22Rv1 (cell line): ENCODE results near the gene AXIN1.

Experiments
- H3K27ac ChIP-seq: fragments of 450-650 bp; 2 replicates; pipeline ENCODE4 v1.5.1; 2017
- CTCF ChIP-seq: fragments of 450-650 bp; IDR thresholded peaks from 2 replicates; pipeline ENCODE4 v1.5.1; 2017; ENCODE audit warnings: mild to moderate bottlenecking
- ZFX ChIP-seq: fragments of 450-650 bp; IDR thresholded peaks from 2 replicates; pipeline ENCODE4 v1.6.1; 2017; ENCODE audit warnings: antibody characterized with exemption, borderline replicate concordance

Gene AXIN1

GRCh38 chr16:379183-379960 is 26.8 kb upstream of the AXIN1 start:
- peak overlapping the region; percentile 96 for H3K27ac ChIP-seq
- TF ChIP-seq CTCF (no peak), ZFX (no peak)

- TF ChIP-seq ZFX, result no peak
- no peak for TF ChIP-seq CTCF
- peak overlapping the region; percentile 96 for H3K27ac ChIP-seq
Observed at GRCh38 chr16:378821-379182, 26.3 kb upstream of the AXIN1 start.

DNA sequence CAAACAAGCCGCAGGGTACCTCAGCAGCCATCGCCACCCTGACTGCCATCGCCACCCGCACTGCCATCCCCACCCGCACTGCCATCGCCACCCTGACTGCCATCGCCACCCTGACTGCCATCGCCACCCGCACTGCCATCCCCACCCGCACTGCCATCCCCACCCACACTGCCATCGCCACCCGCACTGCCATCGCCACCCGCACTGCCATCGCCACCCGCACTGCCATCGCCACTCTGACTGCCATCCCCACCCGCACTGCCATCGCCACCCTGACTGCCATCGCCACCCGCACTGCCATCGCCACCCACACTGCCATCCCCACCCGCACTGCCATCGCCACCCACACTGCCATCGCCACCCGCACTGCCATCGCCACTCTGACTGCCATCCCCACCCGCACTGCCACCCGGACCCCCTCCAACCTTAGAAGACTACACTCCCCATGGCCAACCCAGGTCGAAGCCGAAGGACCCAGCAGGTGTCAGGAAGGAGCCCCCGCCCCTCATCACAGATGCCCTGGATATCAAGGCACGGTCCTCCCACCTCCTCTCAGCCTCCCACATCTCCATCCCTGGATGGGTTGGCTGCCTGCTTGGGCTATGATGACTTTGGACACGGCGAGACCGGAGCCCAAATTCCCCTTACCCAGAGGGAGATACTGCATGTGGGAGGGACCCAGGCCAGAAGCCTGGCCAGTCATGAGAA is 25.7 kb upstream of the AXIN1 start:
- peak overlapping the region; percentile 96 for H3K27ac ChIP-seq

- H3K27ac ChIP-seq, result no peak overlapping the region
- TF ChIP-seq CTCF (no peak), ZFX (no peak)
Observed at GRCh38 chr16:377419-377951, 25.0 kb upstream of the AXIN1 start.

GRCh38 chr16:376817-377418 is 24.4 kb upstream of the AXIN1 start:
- no peak for TF ChIP-seq ZFX
- no peak for TF ChIP-seq CTCF
- no peak overlapping the region for H3K27ac ChIP-seq

GRCh38 chr16:375927-376816 is 23.6 kb upstream of the AXIN1 start:
- no peak for TF ChIP-seq ZFX
- TF ChIP-seq CTCF, result no peak
- no peak overlapping the region for H3K27ac ChIP-seq

GRCh38 chr16:375212-375611 is 22.7 kb upstream of the AXIN1 start:
- no peak for TF ChIP-seq ZFX
- TF ChIP-seq CTCF, result no peak
- no peak overlapping the region for H3K27ac ChIP-seq
